ENCODE data around the gene LCTL.
"Not testable (repeated sequence)": the region's sequence is repeated elsewhere in the genome, so short reads cannot be mapped to it uniquely, and the experiment has no call there.

Gene LCTL

DNA sequence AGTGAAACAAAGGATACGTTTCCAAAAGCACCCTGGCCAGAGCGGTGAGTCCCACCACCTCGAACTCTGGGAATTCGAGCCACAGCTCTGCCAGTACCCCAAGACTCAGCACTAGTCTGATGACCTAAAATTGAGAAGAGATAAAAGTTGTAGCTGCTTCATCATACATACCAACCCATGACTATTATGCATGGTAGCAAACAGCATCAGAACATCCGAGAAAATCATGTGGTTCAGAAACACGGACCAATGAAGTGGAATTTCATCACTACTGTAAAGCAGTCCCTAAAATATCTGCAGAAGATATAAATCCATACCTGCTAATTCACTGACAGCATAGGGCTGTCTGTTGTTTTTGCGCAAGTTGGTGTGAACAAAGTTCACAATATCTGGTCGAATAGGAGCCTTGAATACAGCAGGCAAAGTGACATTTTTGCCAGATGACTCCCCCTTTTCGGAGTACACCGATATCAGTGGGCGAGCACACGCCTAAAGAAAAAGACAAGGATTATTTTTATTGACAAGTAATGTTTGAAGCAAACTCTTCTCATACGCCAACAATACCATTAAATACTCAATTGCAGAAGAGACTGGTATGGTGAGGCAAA, 62.7 kb downstream of the LCTL start:
- not testable (repeated sequence) for DNase-seq (ENCODE audit: low read depth in 2 of 2)

DNA sequence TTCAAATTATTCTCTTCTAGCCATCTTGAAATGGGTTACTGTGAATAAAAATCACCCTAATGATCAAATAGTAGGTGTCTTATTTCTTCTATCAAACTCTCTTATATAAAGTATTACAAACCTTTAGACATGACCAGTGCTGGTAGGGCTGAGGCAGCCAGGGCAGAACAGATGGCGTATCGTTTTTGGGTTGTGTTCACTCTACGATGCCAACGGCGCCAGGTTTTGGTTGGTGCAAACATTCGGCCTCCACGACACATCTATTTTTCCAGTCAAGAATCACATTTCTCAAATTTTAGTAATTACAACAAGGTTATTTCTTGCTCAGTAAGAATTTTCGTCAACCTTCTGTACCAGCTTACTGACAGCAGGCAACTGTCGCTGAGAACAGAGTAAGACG, 63.3 kb downstream of the LCTL start:
- no peak for DNase-seq (ENCODE audit: low read depth in 2 of 2)

DNA sequence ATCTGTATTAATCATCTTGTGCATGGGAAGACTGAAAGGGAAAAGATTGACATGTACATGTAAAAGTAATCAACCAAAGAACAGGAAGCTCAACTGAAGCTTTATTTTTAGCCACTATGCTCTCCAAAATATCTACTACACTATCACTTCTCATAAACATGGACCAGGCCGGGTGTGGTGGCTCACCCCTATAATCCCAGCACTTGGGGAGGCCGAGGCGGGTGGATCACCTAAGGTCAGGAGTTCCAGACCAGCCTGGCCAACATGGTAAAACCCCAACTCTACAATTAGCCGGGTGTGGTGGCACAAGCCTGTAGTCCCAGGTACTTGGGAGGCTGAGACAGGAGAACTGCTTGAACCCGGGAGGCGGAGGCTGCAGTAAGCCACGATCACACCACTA, 65.5 kb downstream of the LCTL start:
- DNase-seq (ENCODE audit: low read depth in 2 of 2), result not testable (repeated sequence)

DNA sequence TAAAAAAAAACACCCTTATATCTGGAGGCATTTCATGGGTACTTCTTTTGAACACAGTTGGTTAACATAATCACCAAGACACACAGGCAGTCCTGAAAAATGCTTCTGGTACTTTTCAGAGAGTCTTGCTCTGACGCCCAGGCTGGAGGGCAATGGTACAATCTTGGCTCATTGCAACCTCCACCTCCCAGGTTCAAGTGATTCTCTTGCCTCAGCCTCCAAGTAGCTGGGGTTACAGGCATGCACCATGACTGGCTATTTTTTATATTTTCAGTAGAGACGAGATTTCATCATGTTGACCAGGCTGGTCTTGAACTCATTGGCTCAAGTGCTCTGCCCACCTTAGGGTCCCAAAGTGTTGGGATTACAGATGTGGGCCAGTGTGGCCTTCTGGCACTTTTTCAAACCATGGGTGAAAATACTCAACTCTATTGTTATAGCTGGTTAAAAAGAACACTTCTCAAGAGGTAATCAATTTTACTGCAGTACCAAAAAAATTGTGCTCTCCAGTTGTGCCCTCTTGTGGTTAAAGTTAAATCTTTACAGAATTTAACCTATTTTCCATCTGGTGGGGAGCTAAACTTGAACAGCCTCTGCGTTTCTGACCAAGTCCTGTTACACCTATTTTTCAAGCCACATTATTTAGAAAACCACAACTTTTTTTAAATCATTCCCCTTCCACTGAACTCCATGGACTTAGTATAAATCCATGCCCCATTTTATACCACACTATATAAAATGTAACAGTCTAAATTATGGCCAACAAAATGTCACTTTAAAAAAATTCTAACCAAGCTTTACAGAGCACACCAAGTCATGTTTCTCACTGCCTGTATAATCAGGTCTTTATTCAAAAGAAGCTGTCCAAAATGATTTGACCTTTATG, 67.1 kb downstream of the LCTL start:
- DNase-seq (ENCODE audit: low read depth in 2 of 2), result no peak

Measured in stimulated activated CD8-positive, alpha-beta memory T cell treated with anti-CD3 and anti-CD28 coated beads, Interleukin-2, amount 100 ng/mL, for 1 hour (primary cell).